Keratinocyte (primary cell): ENCODE data around the gene TBX18. TPM values are rescaled to one million over a fixed set of nuclear protein-coding genes. Genes with fewer than 3 reads are reported as not detected.

Experiments used
- DNase-seq: peaks from one replicate; pipeline ENCODE4 v3.0.0-alpha.2; 2011; ENCODE audit warnings: low read depth, missing footprints, low spot score
- FAIRE-seq: peaks from 2 replicates; lab custom pipeline; 2011; peaks lifted over from hg19 to GRCh38; lab: Jason Lieb, UNC
- H2AFZ ChIP-seq: 2 replicates; pipeline ENCODE4 v1.6.0; 2012; ENCODE audit warnings: low read length, control low read depth, inconsistent platforms; ENCODE audit not compliant: control insufficient read depth
- H3K27ac ChIP-seq: 2 replicates; pipeline ENCODE4 v1.5.1; 2011; ENCODE audit warnings: low read length; ENCODE audit not compliant: control insufficient read depth, insufficient read depth
- H3K27me3 ChIP-seq: 3 replicates; pipeline ENCODE4 v1.6.0; 2011; ENCODE audit warnings: low read length; ENCODE audit not compliant: control insufficient read depth, insufficient read depth; ENCODE audit errors: extremely low read depth
- H3K36me3 ChIP-seq, 2 experiments: 2 replicates in 1 of 2; 3 replicates in 1 of 2; pipeline ENCODE4 v1.5.1; 2011; ENCODE audit warnings: low read length in 2 of 2, mild to moderate bottlenecking in 1 of 2; ENCODE audit not compliant: control insufficient read depth in 2 of 2, insufficient read depth in 2 of 2; ENCODE audit errors: extremely low read depth in 1 of 2
- H3K4me1 ChIP-seq: 3 replicates; pipeline ENCODE4 v1.5.1; 2011; ENCODE audit warnings: low read length; ENCODE audit not compliant: control insufficient read depth, insufficient read depth; ENCODE audit errors: extremely low read depth
- H3K4me2 ChIP-seq: 3 replicates; pipeline ENCODE4 v1.6.0; 2011; ENCODE audit warnings: low read depth, low read length; ENCODE audit not compliant: control insufficient read depth, insufficient read depth; ENCODE audit errors: extremely low read depth
- H3K4me3 ChIP-seq, 3 experiments: fragments of 200-600 bp in 1 of 3; sonication (generic) in 1 of 3; 2 replicates in 2 of 3; 3 replicates in 1 of 3; pipeline ENCODE4 v1.5.1; 2011 to 2016; ENCODE audit warnings: low read length in 3 of 3, mild to moderate bottlenecking in 3 of 3, control low read depth in 2 of 3, inconsistent platforms in 1 of 3, low read depth in 1 of 3, mixed read lengths in 1 of 3, mixed run types in 1 of 3, moderate library complexity in 1 of 3; ENCODE audit not compliant: control insufficient read depth in 2 of 3, insufficient read depth in 2 of 3; ENCODE audit errors: extremely low read depth in 1 of 3
- H3K79me2 ChIP-seq: 2 replicates; pipeline ENCODE4 v1.6.0; 2012; ENCODE audit warnings: low read length; ENCODE audit not compliant: control insufficient read depth, insufficient read depth
- H3K9ac ChIP-seq: 3 replicates; pipeline ENCODE4 v1.6.0; 2011; ENCODE audit warnings: low read length; ENCODE audit not compliant: control insufficient read depth, insufficient read depth; ENCODE audit errors: extremely low read depth
- H3K9me1 ChIP-seq: 3 replicates; pipeline ENCODE4 v1.6.0; 2011; ENCODE audit warnings: low read length; ENCODE audit not compliant: control insufficient read depth, insufficient read depth; ENCODE audit errors: extremely low read depth
- H3K9me3 ChIP-seq: 2 replicates; pipeline ENCODE4 v1.5.1; 2012; ENCODE audit warnings: low read depth, low read length; ENCODE audit not compliant: control insufficient read depth
- H4K20me1 ChIP-seq: 3 replicates; pipeline ENCODE4 v1.6.0; 2011; ENCODE audit warnings: low read length; ENCODE audit not compliant: control insufficient read depth, insufficient read depth; ENCODE audit errors: extremely low read depth
- CTCF ChIP-seq, 3 experiments: IDR thresholded peaks in 1 of 3; conservative IDR thresholded peaks in 1 of 3; optimal IDR thresholded peaks in 1 of 3; 2 replicates in 2 of 3; 3 replicates in 1 of 3; pipeline versions ENCODE3 to v1.5.1; 2011; ENCODE audit warnings: low read length in 3 of 3, mild to moderate bottlenecking in 3 of 3, moderate library complexity in 2 of 3, control low read depth in 1 of 3, inconsistent platforms in 1 of 3; ENCODE audit not compliant: insufficient read depth in 2 of 3; ENCODE audit errors: extremely low read depth in 1 of 3
- EZH2 ChIP-seq: IDR thresholded peaks from one replicate; pipeline ENCODE4 v1.6.1; 2012; ENCODE audit warnings: inconsistent platforms, mild to moderate bottlenecking, low read length, moderate library complexity
- dilution Hi-C: fragments of 300-500 bp; cut with MboI; formaldehyde crosslinking; loops from one replicate; pipeline ENCODE4 v1.7.0; 2020; ENCODE audit warnings: low sequenced_read_pairs; ENCODE audit not compliant: extremely low pct_ligation_motif_present
- polyA plus RNA-seq, 5 experiments: library from polyadenylated mRNA; depleted of rRNA in 3 of 5; stranded (reverse) in 3 of 5; stranded (forward) in 1 of 5; unstranded in 1 of 5; fragments of >200 nt; gene quantifications; 1 replicate in 1 of 5; 2 replicates in 3 of 5; 3 replicates in 1 of 5; pipeline versions ENCODE4 v1.2.1 to v1.2.3, GENCODE V29; 2011 to 2012; ENCODE audit warnings: missing spikeins in 2 of 5, low read depth in 1 of 5, low replicate concordance in 1 of 5

The TBX18 gene
- polyA plus RNA-seq, 1 donor (not counting 4 experiments of a cell fraction or from before 2014, with no cell fraction given), result 0.03 TPM

- no peaks in the 10 kb centered on the region for H3K36me3 ChIP-seq
- FAIRE-seq (no peak), DNase-seq (no peak)
- H3K27me3 ChIP-seq, result no peaks in the 10 kb centered on the region
- no peaks in the 10 kb centered on the region for H3K79me2 ChIP-seq
- H3K4me3 ChIP-seq, result no peak overlapping the region
- dilution Hi-C loops, result no loop called here
- H3K4me2 ChIP-seq, result no peak overlapping the region
- no peak overlapping the region for H2AFZ ChIP-seq
- H3K4me1 ChIP-seq, result no peaks in the 10 kb centered on the region
- no peaks in the 10 kb centered on the region for H4K20me1 ChIP-seq
- TF ChIP-seq EZH2, result no peak
- TF ChIP-seq CTCF (optimal IDR thresholded peaks at IDR 0.05 in 1 of 3, IDR thresholded peaks at IDR 0.05 in 1 of 3, conservative IDR thresholded peaks at IDR 0.05 in 1 of 3; ENCODE audit: extremely low read depth in 1 of 3, insufficient read depth in 2 of 3, low read length in 3 of 3), result no peak
- H3K9me3 ChIP-seq, result no peaks in the 10 kb centered on the region
- no peak overlapping the region for H3K9ac ChIP-seq
- H3K27ac ChIP-seq, result no peak overlapping the region
- no peaks in the 10 kb centered on the region for H3K9me1 ChIP-seq
Observed at GRCh38 chr6:84669945-84670344, 94.5 kb downstream of the TBX18 start.

- Histone ChIP-seq H2AFZ (no peak overlapping the region), H3K9me3 (no peaks in the 10 kb centered on the region), H3K79me2 (no peaks in the 10 kb centered on the region), H3K4me3 (no peak overlapping the region), H3K4me1 (no peaks in the 10 kb centered on the region), H3K4me2 (no peak overlapping the region), H3K27ac (no peak overlapping the region), H3K36me3 (no peaks in the 10 kb centered on the region), H3K27me3 (no peaks in the 10 kb centered on the region), H4K20me1 (no peaks in the 10 kb centered on the region), H3K9me1 (no peaks in the 10 kb centered on the region), H3K9ac (no peak overlapping the region)
- dilution Hi-C loops, result no loop called here
- DNase-seq (no peak), FAIRE-seq (no peak)
- TF ChIP-seq CTCF (optimal IDR thresholded peaks at IDR 0.05 in 1 of 3, IDR thresholded peaks at IDR 0.05 in 1 of 3, conservative IDR thresholded peaks at IDR 0.05 in 1 of 3; ENCODE audit: extremely low read depth in 1 of 3, insufficient read depth in 2 of 3, low read length in 3 of 3) (no peak), EZH2 (no peak)
Observed at GRCh38 chr6:84667252-84668213, 96.9 kb downstream of the TBX18 start.
